ENCODE results near the gene TMEM150A. TPM values are rescaled to one million over a fixed set of nuclear protein-coding genes. Genes with fewer than 3 reads are reported as not detected.

Gene TMEM150A
- polyA plus RNA-seq, 1 experiment: 11.4 TPM

DNA sequence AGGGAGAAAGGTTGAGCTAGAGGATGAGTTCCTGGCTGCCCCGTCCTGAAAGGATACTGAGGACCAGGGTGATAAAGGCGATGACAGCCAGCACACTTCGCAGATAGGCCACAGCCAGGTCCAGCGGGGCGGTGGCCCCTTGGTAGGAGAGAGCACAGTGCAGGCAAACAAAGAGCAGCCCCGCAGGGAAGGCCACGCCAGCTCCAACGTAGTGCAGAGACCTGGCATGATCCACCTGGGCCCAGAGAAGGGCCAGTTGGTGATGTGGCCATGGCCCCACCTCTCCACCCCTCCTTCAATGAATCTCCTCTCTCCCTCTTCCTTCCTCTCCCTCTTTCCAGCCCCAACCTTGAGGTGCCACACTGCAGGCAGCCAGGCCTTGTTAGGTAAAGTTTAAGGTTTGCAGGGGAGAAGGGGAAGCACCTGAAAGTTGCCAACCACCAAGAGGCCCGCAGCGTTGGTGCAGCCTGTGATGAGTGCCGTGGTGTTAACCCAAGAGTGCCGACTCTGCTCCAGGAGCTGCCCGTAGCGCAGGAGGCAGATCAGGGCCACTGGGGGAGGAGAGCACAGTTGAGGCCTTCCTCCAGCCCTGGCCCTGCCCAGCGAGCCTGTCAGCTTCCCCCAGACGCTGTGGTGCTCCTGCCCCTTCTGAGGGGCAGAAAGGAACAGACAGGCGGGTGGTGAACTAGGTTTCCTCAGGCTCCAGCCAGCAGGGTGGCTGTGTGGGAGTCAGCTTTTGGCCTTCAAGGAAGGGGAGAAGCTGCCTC is 2.8 kb downstream of the TMEM150A start:
- no peak overlapping the region for H3K4me3 ChIP-seq (ENCODE audit: low read depth, low read length)
- CTCF ChIA-PET: interaction anchor here (0.9 kb wide), 1 partner anchor 47 kb away, joined by 3 read pairs; no protein-coding TSS in a partner anchor
- H3K27me3 ChIP-seq (ENCODE audit: control insufficient read depth, insufficient read depth, low read length): no peaks in the 10 kb centered on the region

DNA sequence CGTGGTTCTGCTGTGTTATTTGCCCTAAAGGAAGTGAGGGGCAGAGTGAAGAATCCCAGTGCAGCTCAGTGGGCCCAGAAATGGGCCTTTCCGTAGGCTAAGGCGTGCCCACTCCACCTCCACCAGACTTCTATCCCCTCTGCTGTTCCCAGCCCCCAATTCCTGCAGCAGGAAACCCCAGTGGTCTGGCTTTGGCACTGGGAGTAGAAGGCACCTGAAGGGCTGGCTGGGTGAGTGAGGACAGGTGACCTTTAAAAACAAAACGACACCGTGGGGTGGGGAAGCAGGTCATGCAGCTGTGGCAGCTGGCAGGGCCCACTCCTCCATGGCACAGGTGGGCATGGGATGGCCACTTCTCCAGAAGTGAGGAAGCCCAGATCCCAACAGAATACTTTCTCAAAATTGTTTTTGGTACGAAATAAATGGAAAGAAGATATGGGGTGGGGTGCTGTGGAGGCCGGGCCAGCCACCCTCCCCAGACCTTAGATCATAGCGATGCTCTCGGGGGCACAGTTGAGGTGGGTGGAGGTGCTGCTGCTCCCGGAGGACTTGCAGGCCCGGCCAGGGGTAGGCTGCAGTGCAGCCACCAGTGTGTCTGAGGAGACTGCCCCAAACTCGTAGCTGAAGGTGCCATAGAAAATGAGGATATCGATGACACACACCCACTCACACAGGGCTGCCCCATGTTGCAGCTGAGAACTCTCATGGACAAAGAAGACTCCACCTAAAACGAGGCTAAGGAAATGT is 3.7 kb downstream of the TMEM150A start:
- CTCF ChIA-PET: no interaction called here
- H3K9me3 ChIP-seq (ENCODE audit: control insufficient read depth, insufficient read depth, low read length): no peaks in the 10 kb centered on the region; the same call in 1 of the 2 replicates
- H3K4me3 ChIP-seq (ENCODE audit: low read depth, low read length): no peak overlapping the region
- no peak for DNase-seq (ENCODE audit: low read depth, low spot score)
- H3K27ac ChIP-seq (ENCODE audit: low read depth, low read length): no peak overlapping the region
- POLR2A ChIA-PET: no interaction called here
- H3K27me3 ChIP-seq (ENCODE audit: control insufficient read depth, insufficient read depth, low read length): no peaks in the 10 kb centered on the region
- TF ChIP-seq, protein P1, sequence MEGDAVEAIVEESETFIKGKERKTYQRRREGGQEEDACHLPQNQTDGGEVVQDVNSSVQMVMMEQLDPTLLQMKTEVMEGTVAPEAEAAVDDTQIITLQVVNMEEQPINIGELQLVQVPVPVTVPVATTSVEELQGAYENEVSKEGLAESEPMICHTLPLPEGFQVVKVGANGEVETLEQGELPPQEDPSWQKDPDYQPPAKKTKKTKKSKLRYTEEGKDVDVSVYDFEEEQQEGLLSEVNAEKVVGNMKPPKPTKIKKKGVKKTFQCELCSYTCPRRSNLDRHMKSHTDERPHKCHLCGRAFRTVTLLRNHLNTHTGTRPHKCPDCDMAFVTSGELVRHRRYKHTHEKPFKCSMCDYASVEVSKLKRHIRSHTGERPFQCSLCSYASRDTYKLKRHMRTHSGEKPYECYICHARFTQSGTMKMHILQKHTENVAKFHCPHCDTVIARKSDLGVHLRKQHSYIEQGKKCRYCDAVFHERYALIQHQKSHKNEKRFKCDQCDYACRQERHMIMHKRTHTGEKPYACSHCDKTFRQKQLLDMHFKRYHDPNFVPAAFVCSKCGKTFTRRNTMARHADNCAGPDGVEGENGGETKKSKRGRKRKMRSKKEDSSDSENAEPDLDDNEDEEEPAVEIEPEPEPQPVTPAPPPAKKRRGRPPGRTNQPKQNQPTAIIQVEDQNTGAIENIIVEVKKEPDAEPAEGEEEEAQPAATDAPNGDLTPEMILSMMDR (IDR thresholded peaks at IDR 0.05; ENCODE audit: low read depth, low read length): no peak

More for the DNA sequence above, 2.8 kb downstream of the TMEM150A start:
- H3K9me3 ChIP-seq (ENCODE audit: control insufficient read depth, insufficient read depth, low read length): no peaks in the 10 kb centered on the region; the same call in 1 of the 2 replicates
- POLR2A ChIA-PET: no interaction called here
- H3K27ac ChIP-seq (ENCODE audit: low read depth, low read length): no peak overlapping the region
- no peak for DNase-seq (ENCODE audit: low read depth, low spot score)
- TF ChIP-seq, protein P1 (IDR thresholded peaks at IDR 0.05; ENCODE audit: low read depth, low read length): no peak

DNA sequence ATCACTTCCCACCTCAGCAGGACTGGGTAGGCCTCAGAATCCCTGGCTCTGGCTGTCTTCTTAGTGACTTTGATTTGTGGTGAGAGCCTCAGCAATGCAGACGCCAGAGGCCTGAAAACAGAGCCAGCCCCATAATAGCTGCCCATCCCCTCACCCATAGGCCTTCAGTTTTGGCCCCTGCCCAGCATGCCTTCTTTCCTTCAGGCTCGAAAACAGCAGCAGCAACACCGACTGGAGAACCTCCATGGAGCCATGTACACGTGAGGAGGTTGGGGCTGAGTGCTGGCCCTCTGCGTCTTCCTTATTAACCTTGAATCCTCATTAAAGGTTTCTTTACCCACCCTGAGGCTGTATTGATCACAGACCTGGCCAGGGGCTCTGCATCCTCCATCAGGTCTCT is 5.3 kb downstream of the TMEM150A start:
- ChIA-PET POLR2A (interaction anchor here (0.6 kb wide), 1 partner anchor 48 kb away, joined by 4 read pairs; no protein-coding TSS in a partner anchor), CTCF (no interaction called here)
- no peaks in the 10 kb centered on the region for H3K27me3 ChIP-seq (ENCODE audit: control insufficient read depth, insufficient read depth, low read length)
- TF ChIP-seq, protein P1 (IDR thresholded peaks at IDR 0.05; ENCODE audit: low read depth, low read length): no peak
- no peak for DNase-seq (ENCODE audit: low read depth, low spot score)
- H3K4me3 ChIP-seq (ENCODE audit: low read depth, low read length): no peak overlapping the region
- no peak overlapping the region for H3K27ac ChIP-seq (ENCODE audit: low read depth, low read length)
- H3K9me3 ChIP-seq (ENCODE audit: control insufficient read depth, insufficient read depth, low read length): no peaks in the 10 kb centered on the region; the same call in 1 of the 2 replicates

DNA sequence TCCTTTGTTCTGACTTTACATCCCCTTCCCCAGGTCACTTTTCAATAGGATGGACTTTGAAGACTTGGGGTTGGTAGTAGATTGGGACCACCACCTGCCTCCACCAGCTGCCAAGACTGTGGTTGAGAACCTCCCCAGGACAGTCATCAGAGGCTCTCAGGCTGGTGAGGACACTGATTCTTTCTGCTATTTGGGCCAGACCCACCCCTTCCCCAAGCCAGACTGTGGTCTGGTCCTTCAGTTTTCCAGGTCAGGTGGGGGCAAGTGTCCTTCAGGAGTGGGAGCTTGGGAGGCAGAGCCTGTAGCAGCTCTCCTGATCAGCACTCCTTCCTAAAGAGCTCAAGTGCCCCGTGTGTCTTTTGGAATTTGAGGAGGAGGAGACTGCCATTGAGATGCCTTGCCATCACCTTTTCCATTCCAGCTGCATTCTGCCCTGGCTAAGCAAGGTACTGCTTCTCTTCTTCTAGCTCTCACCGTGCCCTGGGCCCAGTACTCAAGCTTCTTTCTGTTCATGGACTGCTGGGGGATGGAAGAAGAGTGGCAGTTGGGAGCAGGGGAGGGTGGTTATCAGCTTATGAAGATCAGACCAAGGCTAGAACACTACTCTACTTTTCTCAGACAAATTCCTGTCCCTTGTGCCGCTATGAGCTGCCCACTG is 5.9 kb downstream of the TMEM150A start:
- CTCF ChIA-PET: interaction anchor here (1.6 to 1.9 kb wide), 2 partner anchors 40 to 46 kb away, joined by 3 to 4 read pairs; no protein-coding TSS in a partner anchor
- POLR2A ChIA-PET: interaction anchor here (2.1 to 2.3 kb wide), 2 partner anchors 9 to 58 kb away, joined by 17 to 20 read pairs; partner anchors contain the start of gene MAT2A

More for the DNA sequence above, 5.9 kb downstream of the TMEM150A start:
- no peak for DNase-seq (ENCODE audit: low read depth, low spot score)
- Histone ChIP-seq H3K4me3 (ENCODE audit: low read depth, low read length) (peak overlapping the region; percentile 99), H3K9me3 (ENCODE audit: control insufficient read depth, insufficient read depth, low read length) (no peaks in the 10 kb centered on the region; the same call in 1 of the 2 replicates), H3K27ac (ENCODE audit: low read depth, low read length) (no peak overlapping the region), H3K27me3 (ENCODE audit: control insufficient read depth, insufficient read depth, low read length) (no peaks in the 10 kb centered on the region)
- TF ChIP-seq, protein P1 (IDR thresholded peaks at IDR 0.05; ENCODE audit: low read depth, low read length): no peak

Measured in AG04450 (cell line).